Stimulated activated CD8-positive, alpha-beta memory T cell treated with anti-CD3 and anti-CD28 coated beads, Interleukin-7, amount 100 ng/mL, for 24 hours (primary cell): Measurements from ENCODE around the gene GLIS1.

Experiments used
- DNase-seq: peaks from one replicate; pipeline ENCODE4 v3.0.0-alpha.2; 2020; ENCODE audit warnings: low read depth

The GLIS1 gene

GRCh38 chr1:53736290-53736689, 2.7 kb downstream of the GLIS1 start:
- DNase-seq, result no peak

DNA sequence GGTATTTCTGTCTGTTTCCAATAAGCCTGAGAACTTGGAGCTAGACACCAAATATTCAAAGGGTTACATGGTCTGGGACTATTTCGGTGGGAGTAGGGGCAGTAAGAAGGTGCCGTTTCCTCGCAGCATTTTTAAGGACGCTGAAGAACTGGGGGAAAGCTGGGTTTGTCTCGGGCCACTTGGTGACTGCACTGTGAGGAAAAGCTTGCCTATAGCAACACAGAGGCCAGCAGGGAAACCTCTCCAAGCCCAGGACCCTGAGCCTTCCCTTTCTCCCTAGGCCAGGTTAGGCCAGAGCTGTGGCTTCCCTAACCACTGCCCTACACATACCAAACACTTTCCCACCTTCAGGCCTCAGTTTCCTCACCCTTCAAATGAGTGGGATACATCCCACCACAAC, 3.3 kb downstream of the GLIS1 start:
- no peak for DNase-seq

DNA sequence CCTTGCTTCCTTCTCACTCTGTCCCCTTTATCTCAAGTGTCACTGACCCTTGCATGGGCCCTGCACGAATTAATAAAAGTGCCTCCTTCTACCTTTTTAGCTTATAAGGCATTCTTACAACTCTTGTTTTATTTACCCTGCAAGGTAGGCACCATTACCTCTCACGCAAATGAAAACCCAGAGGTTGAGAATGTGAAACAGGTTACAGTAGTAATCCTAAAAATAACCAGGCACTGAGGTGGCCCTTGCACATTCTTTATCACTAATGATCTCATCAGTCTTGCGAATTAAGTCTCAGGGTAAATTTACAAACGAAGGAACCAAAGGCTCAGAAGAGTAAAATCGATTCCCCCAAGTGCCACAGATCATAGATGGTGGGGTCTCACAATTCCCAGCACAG, 3.7 kb downstream of the GLIS1 start:
- DNase-seq, result no peak

GRCh38 chr1:53734650-53735211, 4.2 kb downstream of the GLIS1 start:
- DNase-seq, result no peak

- no peak for DNase-seq
These were observed 4.9 kb downstream of the GLIS1 start for GRCh38 chr1:53733975-53734649.

GRCh38 chr1:53733447-53733931, 5.5 kb downstream of the GLIS1 start:
- no peak for DNase-seq

- no peak for DNase-seq
These were observed 6.0 kb downstream of the GLIS1 start for GRCh38 chr1:53732912-53733317.

DNA sequence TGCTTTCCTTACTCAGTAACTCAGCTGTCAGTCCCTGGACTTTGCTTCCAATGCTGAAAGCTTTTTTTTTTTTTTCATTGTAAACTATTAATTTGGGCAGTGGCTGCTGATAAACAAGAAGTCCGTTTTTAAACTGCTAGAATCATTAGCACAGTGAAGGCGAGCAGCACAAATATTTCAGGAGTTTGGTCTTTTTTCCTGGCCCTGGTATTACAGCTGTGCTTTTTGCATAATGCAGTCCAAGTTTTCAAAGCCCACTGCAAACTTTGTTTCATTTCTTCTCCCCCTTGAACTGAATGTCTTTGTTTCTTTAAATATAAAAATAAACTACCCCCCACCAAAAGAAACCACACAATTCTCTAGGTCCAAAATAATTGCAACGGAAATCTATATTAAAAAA, 6.6 kb downstream of the GLIS1 start:
- DNase-seq, result no peak

DNA sequence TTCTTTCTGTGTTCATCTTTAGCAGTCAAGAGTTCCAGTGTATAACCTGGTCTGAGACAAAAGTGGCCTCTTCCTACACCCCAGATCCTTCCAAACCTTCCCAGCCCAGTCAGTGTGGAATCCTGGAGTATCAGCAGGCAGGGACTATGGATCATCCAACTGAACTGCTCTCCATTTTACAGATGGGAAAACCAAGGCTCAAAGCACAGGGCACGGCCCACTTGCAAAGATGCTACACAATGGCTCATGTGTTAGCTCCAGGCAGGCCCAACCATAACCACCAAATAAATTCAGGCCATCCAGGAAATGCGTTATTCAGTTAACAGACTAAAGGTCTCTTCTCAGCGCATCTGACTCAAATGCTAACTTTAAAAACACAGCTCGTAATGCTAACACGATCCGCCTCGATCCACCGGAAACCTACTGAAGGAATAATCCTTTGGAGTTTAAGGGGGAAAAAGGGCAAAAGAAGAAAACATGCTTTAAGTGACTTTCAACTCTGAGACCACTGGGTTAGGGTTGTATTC, 7.1 kb downstream of the GLIS1 start:
- no peak for DNase-seq

DNA sequence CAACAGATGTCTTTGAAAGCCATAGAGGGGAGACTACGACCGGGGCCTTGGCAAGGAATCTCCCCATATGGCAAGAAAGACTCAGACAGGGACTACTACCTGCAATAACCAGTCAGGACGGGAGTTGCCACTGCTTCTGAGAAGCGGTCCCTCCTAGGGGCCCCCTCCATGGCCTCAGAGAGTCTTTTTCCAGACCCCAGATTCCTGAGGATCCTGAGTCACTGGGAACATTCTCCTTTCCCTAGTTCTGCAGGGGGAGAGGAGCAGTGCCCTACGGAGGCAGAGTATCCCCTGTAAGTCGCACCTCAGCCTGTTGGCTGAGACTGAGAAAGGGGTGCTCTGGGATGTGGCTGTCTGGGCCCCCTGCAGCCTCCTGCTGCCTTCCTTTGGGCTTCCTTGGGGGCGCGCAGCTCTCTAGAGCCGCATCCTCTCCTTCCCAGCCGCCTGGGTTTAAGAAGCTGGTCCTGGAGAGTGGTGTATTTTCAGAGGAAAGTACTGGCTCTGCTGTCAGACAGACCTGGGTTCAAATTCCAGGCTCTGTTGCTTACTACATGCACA, 7.8 kb downstream of the GLIS1 start:
- DNase-seq, result no peak

DNA sequence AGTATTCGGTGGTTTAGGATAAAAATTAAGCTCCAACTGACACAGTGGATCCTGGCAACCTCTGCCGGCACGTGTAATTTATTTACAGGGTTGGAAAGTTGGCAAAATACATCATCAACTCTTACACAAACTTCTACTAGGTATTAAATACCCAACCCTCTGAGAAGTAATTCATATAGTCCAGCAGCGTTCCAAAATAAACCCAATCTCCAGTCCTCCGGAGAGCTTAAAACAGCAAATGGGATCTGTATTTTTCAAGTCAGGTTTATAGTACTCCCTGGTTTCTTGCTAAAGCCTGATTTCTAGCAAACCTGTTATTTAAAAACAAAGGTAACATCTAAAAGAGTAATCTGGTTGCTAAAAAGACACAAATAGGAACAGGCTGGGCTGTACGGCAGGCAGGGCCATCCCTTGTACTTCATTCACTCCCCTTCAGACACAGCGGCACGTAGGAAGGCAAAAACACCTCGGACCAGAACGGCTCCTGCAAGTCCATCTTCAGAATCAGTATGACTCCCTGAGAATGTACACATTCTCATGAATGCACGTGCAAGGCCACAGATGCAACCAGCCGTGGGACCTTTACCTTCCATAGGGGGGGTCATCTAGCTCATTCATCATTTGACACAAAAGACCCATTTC, 8.6 kb downstream of the GLIS1 start:
- DNase-seq, result no peak

DNA sequence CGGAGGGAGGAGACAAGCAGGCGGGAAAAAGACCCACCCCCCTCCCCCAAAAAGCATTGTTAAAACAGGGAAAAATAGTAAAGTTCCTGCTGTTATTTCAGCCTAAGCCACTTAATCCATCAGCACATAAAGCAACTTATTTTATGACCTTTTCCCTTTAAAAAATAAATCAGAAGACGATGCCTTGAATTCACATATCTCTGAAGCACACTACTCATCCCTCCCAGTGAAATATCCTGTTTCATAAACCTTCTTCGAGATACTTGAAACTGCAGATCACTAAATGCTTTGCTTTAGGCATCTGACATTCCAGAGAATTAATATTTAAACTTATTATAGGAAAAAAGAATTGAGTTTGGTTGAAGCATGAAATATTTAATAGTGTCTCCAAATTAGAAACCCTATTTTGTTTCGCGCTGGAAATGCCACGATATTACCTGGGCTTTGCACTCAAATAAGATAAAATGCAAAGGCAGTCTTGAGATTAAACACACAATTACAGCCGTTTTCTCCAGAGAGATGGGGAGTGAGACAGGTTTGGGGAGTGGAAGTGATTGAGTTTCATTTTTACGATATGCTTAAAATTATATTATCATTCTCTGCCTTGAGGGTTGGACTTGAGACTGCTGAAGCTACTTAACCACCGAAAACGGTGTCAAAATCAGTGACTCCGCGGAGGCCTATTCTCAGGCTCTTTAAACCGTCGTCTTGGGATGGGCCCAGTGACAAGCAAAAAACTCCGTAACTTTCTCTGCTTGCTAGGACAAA, 9.3 kb downstream of the GLIS1 start:
- no peak for DNase-seq

- no peak for DNase-seq
These were observed 10.1 kb downstream of the GLIS1 start for GRCh38 chr1:53728702-53729455.

GRCh38 chr1:53728196-53728595, 10.8 kb downstream of the GLIS1 start:
- DNase-seq, result no peak

DNA sequence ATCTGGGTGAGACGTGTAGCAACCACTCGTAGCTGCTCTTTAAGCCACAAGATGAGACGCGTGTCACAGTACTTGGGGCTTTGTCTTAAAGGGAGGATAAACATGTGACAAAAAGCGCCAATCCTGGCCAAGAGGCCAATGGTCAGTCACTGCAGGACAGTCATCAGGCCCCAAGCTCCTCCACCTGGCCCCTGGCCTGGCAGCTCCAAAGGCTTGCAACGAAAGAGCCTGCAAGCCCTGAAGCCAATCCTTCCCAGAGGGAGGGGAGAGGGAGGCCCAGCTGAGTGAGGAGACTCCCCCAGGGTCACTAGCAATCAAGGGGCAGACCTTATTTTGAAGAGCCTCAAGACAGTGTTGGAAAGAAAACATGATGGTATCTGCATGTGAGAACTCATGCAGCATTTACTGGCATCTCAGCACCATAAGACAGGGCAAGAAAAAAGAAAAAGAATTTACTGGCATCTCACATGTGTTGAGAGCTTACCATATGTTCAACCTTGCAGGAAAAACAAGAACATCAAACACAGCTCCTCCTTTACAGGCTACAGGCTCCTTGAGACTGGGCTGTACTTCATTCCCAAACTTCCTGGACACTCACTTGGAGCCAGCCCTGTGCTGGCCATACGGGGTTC, 11.4 kb downstream of the GLIS1 start:
- no peak for DNase-seq

GRCh38 chr1:53726009-53726600, 12.9 kb downstream of the GLIS1 start:
- DNase-seq, result no peak

DNA sequence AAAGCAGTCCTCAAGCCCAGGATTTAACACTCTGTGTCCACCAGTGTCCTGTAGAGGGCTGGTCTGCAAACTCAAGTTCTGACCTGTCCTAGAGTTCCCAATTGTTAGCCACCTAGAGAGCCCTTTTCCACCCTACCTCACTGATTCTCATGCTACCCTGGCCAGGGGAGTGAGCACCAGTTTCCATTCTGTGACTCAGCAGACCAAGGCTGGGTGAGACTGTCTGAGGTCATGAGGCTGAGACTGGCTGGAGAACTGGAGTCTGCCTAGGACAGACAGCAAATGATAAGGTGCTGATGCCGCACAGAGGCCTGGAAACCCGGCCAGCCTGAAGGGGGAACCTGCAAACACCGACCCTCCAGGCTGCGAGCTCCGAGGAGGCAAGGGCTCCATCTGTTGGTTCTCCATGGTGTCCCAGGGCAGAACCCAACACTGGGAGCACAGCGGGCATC, 13.7 kb downstream of the GLIS1 start:
- DNase-seq, result no peak

DNA sequence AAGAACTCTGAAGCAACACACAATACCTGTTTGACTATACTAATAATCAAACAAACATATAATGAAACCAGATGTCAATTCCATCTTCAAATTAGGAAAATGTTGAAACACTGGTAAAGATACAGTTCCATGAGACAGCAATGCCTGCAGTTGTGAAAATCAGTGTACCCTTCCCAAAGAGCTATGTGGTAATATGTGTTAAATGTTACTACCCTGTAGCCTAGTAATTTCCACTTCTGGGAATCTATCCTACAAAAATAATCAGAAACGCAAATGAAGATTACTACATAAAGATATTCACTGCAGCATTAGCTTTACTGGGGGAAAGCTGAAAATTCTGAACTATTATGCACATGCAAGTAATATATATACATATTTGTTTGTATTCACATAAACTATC, 16.9 kb downstream of the GLIS1 start:
- DNase-seq, result no peak

DNA sequence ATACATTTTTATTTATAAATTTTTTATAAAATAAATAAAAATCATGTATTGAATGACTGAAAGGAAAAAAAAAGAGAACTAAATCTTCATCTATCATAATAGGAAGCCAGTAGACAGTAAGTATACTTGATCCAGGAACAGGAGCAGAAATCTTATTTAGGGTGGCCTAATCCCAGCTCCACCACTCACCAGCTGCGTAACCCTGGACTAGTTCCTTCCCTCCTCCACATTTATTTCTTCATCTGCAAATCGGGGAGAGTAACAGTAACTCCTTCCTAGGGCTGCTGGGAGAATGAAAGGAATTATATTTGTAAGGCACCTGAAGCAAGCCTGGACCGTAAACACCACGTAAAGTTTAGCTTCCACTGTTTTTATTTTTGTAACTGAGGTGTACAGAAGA, 17.9 kb downstream of the GLIS1 start:
- no peak for DNase-seq

DNA sequence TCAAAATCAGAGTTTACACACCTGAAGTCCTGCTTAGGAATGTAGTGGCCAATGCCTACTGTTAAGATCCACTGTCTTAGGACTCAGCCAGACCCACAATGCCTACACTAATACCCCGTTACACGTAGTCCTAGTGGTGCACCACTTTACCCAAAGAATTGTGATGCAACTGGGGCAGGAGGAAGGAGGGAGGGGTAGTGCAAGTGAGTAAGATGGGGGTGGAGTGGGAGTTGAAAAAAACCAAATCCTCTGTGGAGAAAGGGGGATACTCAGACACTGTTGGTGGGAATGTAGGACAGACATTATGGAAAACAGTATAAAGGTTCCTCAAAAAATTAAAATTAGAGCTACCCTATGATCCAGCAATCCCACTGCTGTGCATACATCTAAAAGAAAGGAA, 19.5 kb downstream of the GLIS1 start:
- no peak for DNase-seq

DNA sequence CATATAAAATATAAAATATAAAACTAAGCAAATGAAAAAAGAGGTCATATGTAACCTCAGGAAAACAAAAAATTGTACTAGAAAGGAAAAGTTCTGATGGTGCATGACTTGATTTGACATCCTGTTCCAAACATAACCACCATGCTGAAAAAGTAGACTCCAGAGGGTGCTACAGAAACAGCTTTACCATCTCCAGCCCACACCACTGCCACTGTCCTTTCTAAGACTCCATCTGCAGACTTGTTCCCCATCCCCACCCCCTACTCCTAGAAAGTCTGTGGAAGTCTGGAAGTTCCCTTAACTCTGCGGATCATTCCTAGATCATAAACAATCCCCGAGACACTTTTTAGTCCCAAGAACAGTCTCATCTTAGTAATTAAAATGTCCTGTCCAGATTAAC, 20.5 kb downstream of the GLIS1 start:
- no peak for DNase-seq
